HFF-Myc (cell line): Measurements from ENCODE around the gene PDE11A.

Experiments used
- DNase-seq: peaks from one replicate; pipeline ENCODE4 v3.0.0-alpha.2; 2011; ENCODE audit warnings: low read depth; ENCODE audit errors: extremely low read depth
- H3K4me3 ChIP-seq: replicated peaks from 2 replicates; pipeline ENCODE4 v1.5.1; 2011; ENCODE audit warnings: low read depth, mild to moderate bottlenecking, control low read depth, low read length
- TF ChIP-seq, protein P1 (sequence below): IDR thresholded peaks from 2 replicates; pipeline ENCODE4 v1.5.1; 2012; ENCODE audit warnings: mild to moderate bottlenecking, low read depth, low read length, control low read depth; ENCODE audit errors: missing control alignments

The PDE11A gene

DNA sequence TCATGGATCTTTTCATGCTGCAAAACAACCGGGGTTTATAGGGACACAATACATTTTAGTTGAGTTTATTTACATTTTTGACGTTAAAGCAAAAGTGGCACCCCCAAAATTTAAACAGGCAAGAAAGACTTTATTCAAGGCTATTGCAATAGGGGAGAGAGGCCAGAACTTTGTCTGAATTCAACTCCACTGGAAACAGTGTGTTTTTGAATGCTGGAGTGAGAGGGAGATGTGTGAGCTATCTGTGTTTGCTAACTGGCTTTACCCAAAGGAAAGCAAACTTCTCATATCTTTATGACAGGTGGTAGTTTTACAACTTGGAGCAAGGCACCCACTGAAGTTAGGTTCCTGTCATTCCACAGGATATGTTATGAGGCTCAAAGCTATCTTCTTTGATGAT, 472.6 kb downstream of the PDE11A start:
- DNase-seq: no peak

DNA sequence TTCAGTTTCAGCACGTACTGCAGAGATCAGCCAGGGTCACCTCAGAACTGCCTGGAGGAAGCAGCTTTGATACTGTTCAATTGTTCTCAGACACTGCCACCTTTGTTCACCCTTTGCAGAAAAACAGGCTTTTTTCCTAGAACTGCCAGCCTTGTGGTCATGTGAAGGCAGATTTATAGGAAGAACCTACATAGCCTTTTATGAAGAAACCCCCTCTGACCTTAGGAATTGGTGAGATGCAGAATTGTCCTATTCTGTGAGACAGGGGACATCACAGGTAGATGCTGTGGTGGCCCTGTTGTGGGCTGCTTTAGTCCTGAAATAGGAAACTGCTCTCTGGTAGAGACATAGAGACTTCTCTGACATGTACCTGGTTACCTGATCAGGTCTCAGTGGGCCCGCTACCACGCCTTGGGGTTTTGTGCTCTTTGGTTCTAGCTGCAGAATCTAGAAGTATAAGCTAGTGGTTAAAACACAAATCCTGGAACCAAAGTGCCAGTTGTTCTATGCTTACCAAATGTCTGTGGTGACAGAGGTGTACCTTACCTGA, 473.4 kb downstream of the PDE11A start:
- TF ChIP-seq, protein P1, sequence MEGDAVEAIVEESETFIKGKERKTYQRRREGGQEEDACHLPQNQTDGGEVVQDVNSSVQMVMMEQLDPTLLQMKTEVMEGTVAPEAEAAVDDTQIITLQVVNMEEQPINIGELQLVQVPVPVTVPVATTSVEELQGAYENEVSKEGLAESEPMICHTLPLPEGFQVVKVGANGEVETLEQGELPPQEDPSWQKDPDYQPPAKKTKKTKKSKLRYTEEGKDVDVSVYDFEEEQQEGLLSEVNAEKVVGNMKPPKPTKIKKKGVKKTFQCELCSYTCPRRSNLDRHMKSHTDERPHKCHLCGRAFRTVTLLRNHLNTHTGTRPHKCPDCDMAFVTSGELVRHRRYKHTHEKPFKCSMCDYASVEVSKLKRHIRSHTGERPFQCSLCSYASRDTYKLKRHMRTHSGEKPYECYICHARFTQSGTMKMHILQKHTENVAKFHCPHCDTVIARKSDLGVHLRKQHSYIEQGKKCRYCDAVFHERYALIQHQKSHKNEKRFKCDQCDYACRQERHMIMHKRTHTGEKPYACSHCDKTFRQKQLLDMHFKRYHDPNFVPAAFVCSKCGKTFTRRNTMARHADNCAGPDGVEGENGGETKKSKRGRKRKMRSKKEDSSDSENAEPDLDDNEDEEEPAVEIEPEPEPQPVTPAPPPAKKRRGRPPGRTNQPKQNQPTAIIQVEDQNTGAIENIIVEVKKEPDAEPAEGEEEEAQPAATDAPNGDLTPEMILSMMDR: no peak
- no peak overlapping the region for H3K4me3 ChIP-seq
- DNase-seq: no peak

More for the DNA sequence above, 472.6 kb downstream of the PDE11A start:
- no peak overlapping the region for H3K4me3 ChIP-seq
- TF ChIP-seq, protein P1: no peak

DNA sequence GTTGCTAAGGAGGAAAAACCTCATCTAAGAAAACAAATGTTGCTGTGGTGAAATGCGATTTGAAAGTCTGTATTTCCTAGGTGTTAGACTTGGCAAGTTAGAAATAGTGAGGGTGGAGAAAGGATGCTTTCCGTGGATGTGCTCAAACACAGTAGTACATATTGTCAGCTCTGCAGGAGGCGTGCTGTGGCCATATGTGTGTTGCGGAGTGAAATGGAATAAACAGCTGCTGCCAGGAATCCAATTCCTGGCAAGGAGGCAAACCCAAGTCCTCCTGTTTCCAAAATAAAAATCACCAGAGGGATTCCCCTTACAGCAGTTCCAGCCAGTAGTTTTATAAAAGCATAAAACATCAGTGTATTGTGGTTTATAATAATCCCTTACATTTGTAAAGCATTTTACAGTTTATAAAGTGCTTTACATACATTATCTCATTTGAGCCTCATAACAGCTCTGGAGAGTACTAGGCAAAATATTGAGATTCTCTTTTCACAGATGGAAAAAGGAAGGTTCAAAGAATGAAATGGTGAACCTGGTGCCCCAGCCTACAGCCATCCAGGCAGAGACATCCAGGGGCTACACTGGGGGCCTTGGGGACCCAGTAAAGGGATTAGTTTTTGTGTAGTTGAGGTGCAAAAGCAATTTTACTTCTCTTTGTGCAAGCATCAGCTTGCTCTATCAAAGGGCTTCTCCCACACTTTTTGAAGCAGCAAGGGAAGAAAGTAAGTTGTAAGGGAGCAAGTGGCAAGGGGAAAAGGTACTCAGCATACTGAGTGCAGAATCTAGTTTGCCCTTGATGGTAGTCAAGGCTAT, 474.0 kb downstream of the PDE11A start:
- H3K4me3 ChIP-seq: no peak overlapping the region
- peak; percentile 43 for DNase-seq

DNA sequence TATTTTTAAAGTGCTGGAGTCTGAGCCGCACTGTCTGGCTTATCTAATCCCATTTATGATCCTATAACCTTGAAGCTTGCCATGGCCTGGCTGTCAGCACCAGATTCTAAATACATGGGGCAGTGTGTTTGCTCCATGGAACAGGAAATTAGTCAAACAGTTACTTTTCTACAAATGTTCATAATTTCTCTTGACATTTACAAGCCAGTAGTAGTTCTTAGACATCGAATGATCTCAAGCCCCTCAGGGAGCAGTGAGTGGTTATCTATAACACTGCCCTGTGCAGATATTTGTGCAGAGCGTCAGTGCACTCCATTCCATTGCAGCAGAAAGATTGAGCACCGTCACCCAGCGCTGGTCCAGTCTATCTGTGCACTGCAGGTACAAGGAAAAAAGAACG, 474.8 kb downstream of the PDE11A start:
- TF ChIP-seq, protein P1: no peak
- no peak for DNase-seq
- H3K4me3 ChIP-seq: no peak overlapping the region

More for the DNA sequence above, 474.0 kb downstream of the PDE11A start:
- TF ChIP-seq, protein P1: no peak

DNA sequence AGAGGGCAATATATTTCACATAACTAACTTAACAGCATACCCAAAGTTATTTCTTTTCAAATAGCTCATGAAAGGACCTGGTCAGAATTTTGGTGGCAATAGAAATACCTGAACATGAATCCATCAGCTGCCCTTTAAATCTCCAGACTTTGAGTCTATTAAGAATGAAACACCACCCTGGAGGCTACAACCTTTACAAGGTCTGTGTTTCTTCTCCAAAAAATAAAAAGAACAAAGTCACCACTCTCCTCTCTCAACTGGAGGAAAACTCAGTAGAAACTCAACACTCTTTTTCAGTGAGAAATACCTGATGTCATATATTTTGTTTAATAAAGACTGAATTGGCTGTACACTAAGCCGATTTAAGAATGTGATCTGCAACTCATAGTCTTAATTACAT, 475.7 kb downstream of the PDE11A start:
- H3K4me3 ChIP-seq: no peak overlapping the region
- TF ChIP-seq, protein P1: no peak

DNA sequence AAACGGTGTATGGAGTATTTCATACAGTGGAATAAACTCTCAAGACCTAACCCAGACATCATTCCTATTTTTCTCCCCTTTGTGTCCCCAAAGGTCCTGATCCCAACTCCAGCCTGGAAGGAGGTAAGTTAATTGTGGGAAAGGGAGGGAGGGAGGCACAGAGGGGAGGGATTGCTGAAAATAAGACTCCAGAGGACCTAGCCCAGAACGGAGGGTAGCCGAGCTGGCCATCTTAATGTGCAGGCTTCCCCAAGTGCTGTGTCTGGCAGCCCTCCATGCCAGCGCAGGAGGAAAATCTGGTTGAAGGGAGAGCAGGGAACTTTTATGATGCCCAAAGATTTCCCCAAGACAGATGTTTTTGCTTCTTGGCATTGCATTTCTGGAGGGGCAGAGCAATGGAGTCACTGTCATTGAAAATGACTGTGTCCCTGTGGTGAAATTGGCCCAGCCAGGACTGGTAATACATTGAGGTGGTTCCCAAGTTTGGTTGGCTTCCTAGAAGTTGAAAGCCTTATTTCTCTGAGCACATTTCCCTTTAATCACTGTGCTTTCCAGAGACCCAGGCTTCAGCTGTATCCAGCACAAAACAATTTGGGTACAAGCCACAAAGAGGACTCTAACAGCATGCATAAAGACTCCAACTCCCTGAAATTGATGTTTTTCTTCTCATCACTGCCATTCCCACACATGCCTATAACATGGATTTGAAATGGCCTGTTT, 477.3 kb downstream of the PDE11A start:
- no peak overlapping the region for H3K4me3 ChIP-seq
- no peak for DNase-seq
- TF ChIP-seq, protein P1: no peak

More for the DNA sequence above, 475.7 kb downstream of the PDE11A start:
- DNase-seq: no peak
